ENCODE data around the gene TBX4.

- TF ChIP-seq POLR2A (IDR thresholded peaks at IDR 0.05; ENCODE audit: low read length) (no peak), CEBPB (IDR thresholded peaks at IDR 0.05) (no peak), RFX5 (IDR thresholded peaks at IDR 0.05) (no peak), RAD21 (conservative IDR thresholded peaks at IDR 0.05 in 1 of 2, IDR thresholded peaks at IDR 0.05 in 1 of 2) (no peak), GATA3 (IDR thresholded peaks at IDR 0.05; ENCODE audit: borderline replicate concordance) (no peak), USF2 (IDR thresholded peaks at IDR 0.05) (no peak), EP300 (IDR thresholded peaks at IDR 0.05) (no peak), HOXA7 (CRISPR knock-in tag; IDR thresholded peaks at IDR 0.05) (no peak), POLR2AphosphoS2 (conservative IDR thresholded peaks at IDR 0.05; ENCODE audit: low read length) (no peak), MAFK (IDR thresholded peaks at IDR 0.05; ENCODE audit: partially characterized antibody) (no peak)
- TF ChIP-seq, protein P1, sequence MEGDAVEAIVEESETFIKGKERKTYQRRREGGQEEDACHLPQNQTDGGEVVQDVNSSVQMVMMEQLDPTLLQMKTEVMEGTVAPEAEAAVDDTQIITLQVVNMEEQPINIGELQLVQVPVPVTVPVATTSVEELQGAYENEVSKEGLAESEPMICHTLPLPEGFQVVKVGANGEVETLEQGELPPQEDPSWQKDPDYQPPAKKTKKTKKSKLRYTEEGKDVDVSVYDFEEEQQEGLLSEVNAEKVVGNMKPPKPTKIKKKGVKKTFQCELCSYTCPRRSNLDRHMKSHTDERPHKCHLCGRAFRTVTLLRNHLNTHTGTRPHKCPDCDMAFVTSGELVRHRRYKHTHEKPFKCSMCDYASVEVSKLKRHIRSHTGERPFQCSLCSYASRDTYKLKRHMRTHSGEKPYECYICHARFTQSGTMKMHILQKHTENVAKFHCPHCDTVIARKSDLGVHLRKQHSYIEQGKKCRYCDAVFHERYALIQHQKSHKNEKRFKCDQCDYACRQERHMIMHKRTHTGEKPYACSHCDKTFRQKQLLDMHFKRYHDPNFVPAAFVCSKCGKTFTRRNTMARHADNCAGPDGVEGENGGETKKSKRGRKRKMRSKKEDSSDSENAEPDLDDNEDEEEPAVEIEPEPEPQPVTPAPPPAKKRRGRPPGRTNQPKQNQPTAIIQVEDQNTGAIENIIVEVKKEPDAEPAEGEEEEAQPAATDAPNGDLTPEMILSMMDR (IDR thresholded peaks at IDR 0.05), result no peak
- TF ChIP-seq, protein P2, sequence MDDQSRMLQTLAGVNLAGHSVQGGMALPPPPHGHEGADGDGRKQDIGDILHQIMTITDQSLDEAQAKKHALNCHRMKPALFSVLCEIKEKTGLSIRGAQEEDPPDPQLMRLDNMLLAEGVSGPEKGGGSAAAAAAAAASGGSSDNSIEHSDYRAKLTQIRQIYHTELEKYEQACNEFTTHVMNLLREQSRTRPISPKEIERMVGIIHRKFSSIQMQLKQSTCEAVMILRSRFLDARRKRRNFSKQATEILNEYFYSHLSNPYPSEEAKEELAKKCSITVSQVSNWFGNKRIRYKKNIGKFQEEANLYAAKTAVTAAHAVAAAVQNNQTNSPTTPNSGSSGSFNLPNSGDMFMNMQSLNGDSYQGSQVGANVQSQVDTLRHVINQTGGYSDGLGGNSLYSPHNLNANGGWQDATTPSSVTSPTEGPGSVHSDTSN (IDR thresholded peaks at IDR 0.05), result no peak
- TF ChIP-seq, protein P3, sequence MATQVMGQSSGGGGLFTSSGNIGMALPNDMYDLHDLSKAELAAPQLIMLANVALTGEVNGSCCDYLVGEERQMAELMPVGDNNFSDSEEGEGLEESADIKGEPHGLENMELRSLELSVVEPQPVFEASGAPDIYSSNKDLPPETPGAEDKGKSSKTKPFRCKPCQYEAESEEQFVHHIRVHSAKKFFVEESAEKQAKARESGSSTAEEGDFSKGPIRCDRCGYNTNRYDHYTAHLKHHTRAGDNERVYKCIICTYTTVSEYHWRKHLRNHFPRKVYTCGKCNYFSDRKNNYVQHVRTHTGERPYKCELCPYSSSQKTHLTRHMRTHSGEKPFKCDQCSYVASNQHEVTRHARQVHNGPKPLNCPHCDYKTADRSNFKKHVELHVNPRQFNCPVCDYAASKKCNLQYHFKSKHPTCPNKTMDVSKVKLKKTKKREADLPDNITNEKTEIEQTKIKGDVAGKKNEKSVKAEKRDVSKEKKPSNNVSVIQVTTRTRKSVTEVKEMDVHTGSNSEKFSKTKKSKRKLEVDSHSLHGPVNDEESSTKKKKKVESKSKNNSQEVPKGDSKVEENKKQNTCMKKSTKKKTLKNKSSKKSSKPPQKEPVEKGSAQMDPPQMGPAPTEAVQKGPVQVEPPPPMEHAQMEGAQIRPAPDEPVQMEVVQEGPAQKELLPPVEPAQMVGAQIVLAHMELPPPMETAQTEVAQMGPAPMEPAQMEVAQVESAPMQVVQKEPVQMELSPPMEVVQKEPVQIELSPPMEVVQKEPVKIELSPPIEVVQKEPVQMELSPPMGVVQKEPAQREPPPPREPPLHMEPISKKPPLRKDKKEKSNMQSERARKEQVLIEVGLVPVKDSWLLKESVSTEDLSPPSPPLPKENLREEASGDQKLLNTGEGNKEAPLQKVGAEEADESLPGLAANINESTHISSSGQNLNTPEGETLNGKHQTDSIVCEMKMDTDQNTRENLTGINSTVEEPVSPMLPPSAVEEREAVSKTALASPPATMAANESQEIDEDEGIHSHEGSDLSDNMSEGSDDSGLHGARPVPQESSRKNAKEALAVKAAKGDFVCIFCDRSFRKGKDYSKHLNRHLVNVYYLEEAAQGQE (IDR thresholded peaks at IDR 0.05), result no peak
Measured at GRCh38 chr17:61415374-61416210, 36.6 kb upstream of the TBX4 start.

Measured in A549 (cell line).